ENCODE measurements around the gene LMF1.

DNA sequence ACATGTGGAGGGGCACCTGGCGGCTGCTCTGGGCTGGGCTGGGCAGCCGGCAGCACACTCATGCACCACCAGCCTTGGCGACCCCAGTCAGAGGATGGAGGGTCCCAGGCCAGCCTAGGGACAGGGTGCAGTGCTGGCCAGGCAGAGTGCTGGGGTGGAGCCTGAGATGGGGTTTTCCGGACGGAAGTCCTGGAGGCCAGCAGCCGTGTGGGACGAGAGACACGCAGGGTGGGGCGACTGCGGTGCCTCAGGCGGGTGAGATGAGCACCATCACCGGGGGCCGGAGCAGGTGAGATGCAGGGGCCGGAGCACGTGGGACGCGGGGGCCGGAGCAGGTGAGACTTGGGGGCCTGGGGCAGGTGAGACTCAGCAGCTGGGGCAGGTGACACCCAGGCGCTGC lies 55.2 kb downstream of the LMF1 start:
- no peak for TF ChIP-seq EZH2phosphoT487 (IDR thresholded peaks at IDR 0.05; ENCODE audit: low read depth)
- TF ChIP-seq, protein P1, sequence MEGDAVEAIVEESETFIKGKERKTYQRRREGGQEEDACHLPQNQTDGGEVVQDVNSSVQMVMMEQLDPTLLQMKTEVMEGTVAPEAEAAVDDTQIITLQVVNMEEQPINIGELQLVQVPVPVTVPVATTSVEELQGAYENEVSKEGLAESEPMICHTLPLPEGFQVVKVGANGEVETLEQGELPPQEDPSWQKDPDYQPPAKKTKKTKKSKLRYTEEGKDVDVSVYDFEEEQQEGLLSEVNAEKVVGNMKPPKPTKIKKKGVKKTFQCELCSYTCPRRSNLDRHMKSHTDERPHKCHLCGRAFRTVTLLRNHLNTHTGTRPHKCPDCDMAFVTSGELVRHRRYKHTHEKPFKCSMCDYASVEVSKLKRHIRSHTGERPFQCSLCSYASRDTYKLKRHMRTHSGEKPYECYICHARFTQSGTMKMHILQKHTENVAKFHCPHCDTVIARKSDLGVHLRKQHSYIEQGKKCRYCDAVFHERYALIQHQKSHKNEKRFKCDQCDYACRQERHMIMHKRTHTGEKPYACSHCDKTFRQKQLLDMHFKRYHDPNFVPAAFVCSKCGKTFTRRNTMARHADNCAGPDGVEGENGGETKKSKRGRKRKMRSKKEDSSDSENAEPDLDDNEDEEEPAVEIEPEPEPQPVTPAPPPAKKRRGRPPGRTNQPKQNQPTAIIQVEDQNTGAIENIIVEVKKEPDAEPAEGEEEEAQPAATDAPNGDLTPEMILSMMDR (IDR thresholded peaks at IDR 0.05; ENCODE audit: low read depth, low read length), result no peak
